CD4-positive, alpha-beta T cell treated with Interleukin-4 for 4 hours (primary cell): Measurements from ENCODE around the gene TCEANC2.
"Not testable (repeated sequence)": the region's sequence is repeated elsewhere in the genome, so short reads cannot be mapped to it uniquely, and the experiment has no call there.

Experiments
- DNase-seq: peaks from one replicate; pipeline ENCODE4 v3.0.0-alpha.2; 2020

Gene TCEANC2

DNA sequence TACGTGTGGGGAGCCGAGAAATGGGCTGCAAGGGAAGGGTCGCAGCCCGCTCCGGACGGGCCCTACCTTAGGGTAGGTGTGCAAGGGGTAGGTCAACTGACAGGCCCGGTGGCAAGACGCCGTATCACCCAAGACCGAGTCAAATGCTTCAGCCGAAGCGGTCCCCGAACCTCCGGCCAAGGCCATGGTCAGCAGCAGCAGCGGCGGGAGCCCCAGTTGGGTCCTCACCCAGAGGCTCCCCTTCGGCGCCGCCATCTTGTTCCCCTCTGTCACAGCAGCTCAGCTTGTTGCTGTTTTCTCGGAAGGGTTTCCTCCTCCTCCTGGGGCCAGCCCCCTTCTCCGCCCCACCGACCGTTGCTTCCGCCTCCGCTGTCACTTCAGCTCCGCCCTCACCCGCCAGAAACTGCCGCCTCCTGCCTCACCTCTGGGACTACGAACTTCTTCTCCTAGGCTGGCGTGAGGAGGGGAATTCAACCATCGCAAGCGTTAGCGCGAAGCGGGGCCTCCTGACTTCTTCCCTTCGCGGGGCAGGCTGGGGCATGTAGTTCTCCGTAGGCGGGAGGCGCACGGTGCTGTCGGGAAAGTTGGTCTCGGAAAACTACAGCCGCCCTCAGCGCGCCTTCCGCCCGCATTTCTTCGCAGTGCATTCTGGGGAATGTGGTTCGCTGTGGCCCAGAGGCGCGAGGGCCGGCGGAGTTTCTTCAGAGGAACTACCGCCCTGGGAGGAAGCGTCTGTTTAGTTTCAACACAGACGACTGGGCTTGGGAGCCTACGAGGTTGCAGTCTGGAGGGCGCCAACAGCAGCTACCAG lies at the start of gene TCEANC2, which contains the start of gene TMEM59:
TCEANC2 (plus strand) TSS at position 675 of the 811 bp plus-strand sequence. CDS start 815 bp downstream, outside the sequence.
TMEM59 (minus strand) TSS at position 271 of the 811 bp plus-strand sequence; CDS start at position 255, 16 bp downstream.
- peak; percentile 98 for DNase-seq

DNA sequence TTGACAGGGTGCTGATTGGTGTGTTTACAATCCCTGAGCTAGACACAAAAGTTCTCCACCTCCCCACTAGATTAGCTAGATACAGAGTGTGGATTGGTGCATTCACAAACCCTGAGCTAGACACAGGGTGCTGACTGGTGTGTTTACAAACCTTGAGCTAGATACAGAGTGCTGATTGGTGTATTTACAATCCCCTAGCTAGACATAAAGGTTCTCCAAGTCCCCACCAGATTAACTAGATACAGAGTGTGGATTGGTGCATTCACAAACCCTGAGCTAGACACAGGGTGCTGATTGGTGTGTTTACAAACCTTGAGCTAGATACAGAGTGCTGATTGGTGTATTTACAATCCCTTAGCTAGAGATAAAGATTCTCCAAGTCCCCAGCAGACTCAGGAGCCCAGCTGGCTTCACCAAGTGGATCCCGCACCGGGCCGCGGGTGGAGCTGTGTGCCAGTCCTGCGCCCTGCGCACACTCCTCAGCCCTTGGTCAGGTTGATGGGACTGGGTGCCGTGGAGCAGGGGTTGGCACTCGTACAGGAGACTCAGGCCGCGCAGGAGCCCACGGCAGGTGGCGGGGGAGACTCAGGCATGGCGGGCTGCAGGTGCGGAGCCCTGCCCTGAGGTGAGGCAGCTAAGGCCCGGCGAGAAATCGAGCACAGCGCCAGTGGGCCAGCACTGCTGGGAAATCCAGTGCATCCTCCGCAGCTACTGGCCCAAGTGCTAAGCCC lies 49.5 kb upstream of the TCEANC2 start:
- not testable (repeated sequence) for DNase-seq

DNA sequence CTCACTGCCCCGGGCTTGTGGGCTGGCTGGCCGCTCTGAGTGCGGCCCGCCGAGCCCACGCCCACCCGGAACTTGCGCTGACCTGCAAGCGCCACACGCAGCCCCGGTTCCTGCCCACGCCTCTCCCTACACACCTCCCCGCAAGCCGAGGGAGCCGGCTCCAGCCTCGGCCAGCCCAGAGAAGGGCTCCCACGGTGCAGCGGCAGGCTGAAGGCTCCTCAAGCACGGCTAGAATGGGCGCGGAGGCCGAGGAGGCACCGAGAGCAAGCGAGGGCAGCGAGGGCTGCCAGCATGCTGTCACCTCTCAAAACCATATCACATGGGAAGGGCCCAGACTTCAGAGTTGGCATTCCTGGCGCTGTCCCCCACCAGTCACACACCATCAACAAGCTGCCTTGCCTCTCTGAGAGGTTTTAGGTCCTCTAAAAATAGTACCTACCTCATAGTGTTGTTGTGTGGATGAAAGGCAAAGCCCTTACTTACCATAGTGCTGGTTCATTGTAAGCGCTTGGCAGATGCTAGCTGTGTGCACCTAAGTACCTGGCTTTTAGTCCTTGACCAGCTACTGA lies 48.8 kb upstream of the TCEANC2 start:
- DNase-seq: no peak

DNA sequence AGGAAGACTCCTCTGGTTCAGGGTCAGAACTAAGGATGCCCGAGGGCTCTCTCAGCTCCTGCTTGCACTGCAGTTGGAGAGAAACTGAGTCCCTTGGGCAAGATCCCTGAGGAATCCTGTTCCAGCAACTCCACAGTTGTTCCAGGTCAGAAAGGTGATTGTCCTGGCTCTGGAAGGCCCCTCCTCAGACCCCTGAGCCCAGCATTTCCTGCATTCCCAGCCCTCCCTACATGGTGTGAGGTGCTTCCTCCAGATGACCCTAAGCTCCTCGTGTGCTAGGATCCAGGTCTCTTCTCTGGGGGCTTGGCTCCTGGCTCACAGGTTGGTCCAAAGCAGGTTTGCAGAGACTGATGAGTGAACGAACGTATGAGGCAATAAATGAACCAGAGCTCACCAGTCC lies 46.9 kb upstream of the TCEANC2 start:
- DNase-seq: no peak

DNA sequence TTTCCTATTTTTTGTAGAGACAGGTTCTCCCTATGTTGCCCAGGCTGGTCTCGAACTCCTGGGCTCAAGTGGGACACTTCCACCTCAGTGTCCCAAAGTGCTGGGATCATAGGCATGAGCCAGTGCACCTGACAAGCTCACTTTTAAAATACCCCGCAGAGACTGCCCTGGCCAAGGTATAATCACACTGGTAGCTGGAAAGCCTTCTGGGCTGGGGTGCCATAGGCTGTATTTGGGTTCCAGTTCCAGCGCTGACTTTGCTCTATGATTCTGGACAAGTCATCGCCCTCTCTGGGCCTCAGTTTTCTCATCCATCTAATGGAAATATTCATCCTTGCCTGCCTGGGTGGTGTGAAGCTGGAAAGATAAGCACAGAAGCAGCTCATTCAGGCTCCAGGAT lies 45.8 kb upstream of the TCEANC2 start:
- DNase-seq: no peak

DNA sequence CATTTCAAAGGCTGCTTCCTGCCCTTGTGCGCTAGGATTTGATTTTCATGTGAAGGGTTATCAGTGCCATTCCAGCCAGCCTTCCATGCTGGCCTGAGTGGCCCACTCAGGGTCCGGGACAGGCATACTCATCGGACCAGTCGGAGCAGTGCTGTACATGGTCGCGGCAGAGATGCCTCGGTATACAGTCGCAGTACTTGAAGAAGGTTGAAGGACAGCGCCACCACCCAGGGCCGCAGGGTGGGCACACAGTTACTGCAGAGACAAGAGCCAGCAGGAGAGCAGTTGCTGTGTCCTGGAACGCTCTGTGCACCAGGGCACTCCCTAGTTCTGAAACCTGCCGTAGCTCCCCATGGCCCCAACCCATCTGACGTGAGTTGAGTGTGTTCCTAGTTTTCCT lies 44.5 kb upstream of the TCEANC2 start:
- DNase-seq: no peak

DNA sequence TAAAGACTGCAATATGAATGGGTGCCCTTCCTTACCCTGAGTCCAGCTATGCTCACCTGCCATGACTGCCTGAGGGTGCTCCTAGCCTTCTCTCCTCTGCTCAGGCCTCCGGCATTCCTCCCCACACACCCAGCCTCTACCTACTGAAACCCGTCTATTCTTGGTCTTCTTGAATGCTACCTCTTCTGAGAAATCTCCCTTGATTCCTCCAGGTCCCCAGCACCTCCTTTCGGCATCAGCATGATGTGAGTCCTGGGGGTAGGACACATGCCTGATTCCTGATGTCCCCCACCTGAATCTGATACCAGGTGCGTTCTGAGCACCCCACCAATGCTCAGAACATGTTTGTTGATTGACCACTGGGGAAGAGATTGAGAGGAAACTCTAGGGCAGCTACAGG lies 44.0 kb upstream of the TCEANC2 start:
- DNase-seq: no peak

DNA sequence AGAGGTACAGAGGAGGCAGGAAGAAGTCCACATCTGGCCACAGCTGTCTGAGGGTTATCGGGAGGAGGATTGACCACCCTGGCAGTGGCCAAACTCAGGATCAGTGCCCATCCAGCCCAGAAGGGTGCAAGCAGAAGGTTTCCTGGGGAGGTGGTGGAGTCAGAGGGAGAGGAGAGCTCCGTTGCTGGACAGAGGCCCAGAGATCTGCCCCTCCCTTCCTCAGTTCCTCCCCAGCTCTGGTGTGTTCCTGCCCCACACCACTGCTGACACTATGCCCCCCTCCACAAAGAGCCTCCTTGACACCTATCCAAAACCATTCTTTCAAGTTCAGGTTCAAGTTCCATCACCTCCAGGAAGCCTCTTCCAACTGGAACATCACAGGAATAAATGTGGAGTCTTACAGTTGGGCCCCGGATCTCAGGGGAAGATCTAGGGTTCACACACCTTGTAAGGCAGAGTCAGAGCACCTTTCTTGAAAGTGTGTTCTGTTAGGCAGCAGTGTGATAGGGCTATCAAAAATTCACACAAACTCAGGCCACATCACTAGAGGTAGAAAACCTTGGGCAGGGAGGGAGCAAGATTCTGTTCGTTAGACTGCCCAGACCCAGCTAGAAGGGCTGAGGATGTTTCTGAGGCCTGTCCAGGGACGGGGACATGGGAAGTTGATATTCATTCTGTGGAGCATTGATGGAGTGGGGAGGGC lies 42.8 kb upstream of the TCEANC2 start:
- no peak for DNase-seq

DNA sequence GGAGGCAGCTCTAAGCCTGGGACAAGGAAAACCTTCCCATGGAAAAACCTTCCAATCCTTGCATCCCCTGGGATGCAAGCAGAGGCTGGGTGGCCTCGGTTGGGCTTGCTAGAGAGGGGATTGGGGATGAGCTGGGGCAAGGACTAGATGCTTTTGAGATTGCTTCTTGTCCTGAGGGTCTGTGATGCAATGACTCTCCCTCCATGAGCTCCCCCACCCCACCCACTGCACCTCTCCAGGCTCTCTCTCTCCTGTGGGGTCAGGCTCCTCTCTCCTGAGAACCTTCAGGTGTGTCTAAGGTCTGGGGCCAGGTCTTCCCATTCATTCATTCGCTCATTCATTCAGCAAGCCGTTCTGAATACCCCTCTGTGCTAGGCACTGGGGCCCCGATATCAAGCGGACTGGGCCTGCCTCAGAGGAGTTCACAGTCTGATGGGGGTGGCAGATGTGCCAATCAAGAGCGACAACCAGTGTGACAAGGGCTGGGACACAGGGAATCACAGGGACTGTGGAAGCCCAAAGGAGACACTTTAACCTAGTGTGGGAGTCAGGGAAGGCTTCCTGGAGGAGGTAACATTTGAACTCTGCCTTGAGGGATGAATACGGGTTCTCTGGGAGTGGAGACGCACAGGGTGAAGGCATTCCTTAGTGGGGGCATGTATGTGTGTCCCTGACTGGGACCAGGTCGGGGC lies 41.9 kb upstream of the TCEANC2 start:
- DNase-seq: no peak

DNA sequence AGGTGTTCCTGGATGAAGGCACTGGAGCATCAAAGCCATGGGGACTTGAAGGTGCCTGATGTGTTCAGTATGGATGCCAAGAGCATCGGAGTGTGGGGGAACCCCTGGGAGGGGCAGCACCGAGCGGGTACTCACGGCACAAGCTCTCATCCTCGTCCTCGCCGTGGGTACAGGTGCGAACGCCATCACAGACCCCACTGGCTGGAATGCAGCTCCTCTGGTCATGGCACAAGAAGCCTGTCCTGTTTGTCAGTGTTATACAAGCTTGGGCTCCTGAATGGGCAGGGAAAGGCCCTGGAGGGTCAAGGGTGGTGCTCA lies 41.4 kb upstream of the TCEANC2 start:
- DNase-seq: no peak

DNA sequence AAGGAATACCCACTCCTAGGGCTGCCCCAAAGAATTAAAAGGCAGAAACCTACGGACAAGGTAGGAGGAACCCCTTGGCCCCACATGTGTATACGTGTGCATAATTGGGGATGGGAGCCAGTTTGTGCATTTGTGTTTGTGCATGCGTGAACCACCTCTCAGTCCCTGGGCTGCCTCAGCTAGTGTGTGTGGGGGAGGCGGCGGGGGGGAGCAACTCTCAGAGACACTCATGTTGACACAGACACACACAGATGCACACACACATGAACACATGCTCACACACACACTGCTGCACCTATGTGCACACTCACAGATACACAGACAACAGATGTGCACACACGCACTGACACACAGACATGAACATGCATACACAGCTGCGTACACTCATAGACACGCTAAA lies 40.5 kb upstream of the TCEANC2 start:
- DNase-seq: no peak

DNA sequence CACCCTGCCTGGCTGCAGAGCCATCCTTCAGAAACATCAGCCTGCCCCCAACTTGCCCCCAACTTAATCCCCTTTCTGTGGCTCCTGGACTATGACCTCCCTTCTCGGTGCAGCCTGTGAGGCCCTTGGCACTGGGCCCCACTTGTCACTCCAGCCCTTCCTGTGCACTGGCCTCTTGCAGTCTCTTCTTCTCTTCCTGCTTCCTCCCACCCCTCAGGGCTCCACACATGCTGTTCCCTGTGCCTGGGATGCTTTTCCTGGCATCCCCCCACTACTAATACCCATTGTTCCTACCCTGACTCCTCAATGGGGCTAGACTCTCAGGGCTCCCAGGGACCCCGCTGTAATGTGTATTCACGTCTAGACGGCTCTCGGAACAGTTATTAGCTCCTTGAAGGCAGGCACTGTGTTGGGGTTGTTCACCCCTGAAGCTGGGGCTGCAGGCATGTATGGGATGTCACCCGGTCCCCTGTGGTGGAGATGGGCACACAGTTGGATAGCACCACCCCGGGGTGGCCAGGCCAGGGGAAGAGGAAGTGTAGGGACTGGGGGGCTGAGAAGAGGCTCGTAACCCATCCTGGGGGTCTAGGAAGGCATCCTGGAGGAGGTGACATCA lies 39.9 kb upstream of the TCEANC2 start:
- no peak for DNase-seq

DNA sequence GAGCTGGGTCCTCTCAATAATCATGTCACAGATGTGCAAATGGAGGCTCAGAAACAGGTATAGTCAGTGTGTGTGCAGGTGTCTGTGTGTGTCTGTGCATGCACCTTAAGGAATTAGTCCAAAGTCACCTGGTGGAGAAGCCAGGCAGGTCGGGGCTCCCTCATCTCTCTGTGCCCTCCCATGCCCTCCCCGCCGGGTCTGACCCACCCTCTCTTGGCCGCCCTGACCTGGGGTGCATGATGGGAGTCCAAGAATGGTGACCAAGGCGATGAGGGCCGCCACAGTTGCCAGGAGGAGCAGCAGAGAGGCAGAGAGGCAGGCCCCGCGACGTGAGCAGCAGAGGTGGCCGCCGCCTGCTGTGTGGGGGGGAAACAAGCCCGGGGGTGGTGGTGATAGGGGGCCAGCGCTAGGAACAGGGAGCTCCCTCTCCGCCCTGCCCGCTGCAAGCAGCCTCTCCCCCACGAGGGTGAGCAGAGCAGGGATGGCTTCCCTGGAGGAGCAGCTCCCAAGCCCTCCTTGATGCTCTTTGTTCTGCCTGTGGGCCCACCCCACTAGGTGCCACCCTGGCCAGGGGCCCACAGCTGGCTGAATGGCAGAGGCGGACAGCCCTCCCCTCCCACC lies 39.3 kb upstream of the TCEANC2 start:
- no peak for DNase-seq

DNA sequence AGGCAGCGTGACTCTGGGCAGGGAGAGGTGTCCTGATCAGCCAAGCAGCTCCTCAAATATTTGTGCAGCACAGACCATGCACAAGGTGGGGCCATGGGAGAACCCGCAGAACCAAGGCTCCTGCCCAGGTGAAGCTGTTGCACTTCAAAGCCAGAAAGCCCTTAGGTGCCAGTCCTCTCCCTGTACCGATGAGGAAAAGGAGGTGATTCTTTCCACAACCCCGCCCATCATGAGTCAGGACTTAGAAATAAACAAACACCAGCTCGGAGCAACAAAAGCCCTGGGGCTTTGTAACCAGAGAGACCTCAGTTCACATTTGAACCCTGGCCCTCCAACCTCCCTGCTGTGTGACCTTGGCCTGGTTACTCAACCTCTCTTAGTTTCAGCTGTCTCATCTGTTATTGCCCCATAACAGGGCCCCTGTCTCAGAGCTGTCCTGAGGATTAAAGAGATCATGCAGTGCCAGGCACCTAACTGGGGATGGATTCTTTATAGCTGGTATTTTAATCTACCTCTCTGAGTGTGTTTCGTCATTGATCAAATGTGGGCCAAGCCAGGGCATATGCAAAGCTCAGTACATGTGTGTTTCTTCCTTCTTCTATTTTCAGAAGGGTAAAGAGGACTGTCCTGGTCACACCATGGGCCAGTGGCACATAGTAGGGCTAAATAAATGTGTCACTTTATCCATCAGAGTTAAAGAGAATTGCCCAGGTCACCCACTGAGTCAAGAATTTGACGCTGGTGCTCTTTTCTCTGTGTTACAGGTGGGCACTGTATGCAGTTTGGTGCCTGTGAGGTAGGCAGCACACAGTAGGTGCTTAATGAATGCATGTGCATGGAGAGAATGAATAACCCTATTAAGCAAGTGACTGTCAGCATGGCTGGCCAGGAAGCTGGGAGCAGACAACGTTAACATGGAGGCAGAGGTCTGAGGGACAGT lies 36.8 kb upstream of the TCEANC2 start:
- no peak for DNase-seq

DNA sequence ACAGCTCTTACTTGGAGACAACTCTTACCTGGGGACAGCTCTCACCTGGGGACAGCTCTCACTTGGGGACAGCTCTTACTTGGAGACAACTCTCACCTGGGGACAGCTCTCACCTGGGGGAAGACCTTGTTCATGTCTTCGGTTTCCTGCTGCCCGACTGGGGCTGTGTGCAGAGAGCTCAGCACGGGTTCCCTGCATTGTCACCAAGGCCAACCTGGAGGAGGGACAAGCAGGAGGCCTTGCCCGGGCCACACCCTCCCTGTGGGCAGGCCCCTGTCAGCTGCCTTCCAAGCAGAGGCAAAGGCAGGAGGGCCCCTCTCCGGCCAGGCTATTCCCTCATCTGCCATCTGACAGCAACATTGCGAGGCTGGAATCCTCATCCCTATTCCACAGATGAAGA lies 35.4 kb upstream of the TCEANC2 start, which contains the start of gene LDLRAD1:
LDLRAD1 (minus strand) TSS at position 208 of the 400 bp plus-strand sequence; CDS start at position 134, 74 bp downstream.
- DNase-seq: no peak

DNA sequence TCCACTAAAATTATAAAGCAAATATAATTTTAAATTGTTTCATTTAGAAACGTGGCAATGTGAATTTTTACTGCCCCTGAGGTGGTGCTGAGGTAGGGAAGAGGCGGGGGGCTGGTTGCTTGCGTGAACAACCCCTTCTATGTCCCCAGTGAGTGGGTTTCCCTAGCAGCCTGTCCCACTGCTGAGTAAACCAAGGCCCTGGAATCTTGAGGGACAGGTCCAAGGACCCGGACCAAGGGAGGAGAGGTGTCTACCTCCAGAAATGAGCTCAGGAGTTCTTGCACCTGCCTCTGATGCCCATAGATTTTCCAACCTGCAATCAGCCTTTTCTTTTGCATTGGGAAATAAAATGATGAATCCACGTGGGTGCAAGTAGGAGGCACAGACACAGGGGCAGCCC lies 34.8 kb upstream of the TCEANC2 start:
- no peak for DNase-seq

DNA sequence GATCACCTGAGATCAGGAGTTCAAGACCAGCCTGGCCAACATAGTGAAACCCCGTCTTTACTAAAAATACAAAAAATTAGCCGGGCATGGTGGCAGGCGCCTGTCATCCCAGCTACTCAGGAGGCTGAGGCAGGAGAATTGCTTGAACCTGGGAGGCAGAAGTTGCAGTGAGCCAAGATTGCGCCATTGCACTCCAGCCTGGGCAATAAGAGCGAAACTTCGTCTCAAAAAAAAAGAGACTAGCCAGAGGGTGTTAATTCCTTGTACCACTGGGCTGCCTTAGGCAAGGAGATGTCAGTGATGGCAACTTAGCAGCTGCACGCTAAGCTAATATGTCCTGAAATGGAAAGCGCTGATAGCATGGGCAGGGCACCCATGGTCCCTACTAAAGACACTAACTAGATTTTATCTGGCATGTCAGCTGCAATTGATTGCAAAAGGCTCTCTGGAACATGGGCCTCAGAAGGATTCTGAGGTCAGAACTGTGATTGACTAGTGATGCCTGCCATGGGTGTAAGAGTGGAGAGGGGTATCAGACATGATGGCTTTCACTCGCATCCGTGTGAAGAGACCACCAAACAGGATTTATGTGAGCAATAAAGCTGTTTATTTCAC lies 33.7 kb upstream of the TCEANC2 start:
- DNase-seq: not testable (repeated sequence)

DNA sequence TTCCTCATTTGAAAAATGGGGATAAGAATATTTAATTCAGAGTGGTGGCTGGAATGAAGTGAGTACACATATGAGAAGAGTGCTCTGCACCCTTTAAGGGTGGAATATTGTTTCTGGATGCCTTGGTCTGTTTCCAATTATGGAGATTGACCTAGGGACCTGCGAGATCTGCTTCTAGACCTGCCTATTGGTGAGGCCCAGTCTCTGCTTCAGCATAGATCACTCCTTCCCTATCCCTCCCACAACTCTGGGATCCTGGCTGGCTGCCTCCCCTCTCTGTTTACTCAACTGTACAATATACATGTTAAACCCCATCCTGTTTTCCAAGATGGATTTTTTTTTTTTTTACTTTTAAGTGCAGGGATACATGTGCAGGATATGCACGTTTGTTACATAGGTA lies 29.1 kb upstream of the TCEANC2 start:
- DNase-seq: no peak

DNA sequence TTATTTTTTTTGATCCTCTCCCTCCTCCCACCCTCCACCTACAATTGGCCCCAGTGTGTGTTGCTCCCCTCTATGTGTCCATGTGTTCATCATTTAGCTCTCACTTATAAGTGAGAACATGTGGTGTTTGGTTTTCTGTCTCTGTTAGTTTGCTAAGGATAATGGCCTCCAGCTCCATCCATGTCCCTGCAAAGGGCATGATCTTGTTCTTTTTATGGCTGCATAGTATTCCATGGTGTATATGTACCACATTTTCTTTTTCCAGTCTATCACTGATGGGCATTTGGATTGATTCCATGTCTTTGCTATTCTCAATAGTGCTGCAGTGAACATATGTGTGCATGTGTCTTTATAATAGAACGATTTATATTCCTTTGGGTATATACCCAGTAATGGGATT lies 28.6 kb upstream of the TCEANC2 start:
- DNase-seq: not testable (repeated sequence)

DNA sequence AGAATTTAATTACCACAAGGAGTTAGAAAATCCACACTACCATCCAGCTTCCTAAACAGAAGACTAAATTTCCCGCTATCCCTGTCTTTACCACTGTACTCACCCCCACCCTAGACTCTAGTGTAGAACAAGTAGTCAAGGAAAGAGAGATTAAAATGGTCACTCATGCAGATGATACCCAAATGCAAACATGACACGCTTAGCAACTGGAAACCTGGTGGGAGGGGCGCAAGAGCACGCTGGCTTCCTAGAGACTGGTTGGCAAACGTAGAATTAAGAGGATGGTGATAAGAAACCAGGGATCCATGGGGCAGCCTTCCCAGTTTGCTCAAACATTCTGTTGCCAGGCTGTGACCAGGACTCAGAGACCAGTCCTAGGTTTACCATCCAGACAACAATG lies 25.6 kb upstream of the TCEANC2 start:
- no peak for DNase-seq
